Measurements from ENCODE around the gene FARP2. TPM values are rescaled to one million over a fixed set of nuclear protein-coding genes. Genes with fewer than 3 reads are reported as not detected.
A peak's percentile ranks its signal among the peaks of the same experiment; 100 is the strongest.

The FARP2 gene
- total and polyA plus RNA-seq, 2 of the 13 experiments (the other 11 are each of a cell fraction or from before 2014, with no cell fraction given), result 28.0 to 45.4 TPM

DNA sequence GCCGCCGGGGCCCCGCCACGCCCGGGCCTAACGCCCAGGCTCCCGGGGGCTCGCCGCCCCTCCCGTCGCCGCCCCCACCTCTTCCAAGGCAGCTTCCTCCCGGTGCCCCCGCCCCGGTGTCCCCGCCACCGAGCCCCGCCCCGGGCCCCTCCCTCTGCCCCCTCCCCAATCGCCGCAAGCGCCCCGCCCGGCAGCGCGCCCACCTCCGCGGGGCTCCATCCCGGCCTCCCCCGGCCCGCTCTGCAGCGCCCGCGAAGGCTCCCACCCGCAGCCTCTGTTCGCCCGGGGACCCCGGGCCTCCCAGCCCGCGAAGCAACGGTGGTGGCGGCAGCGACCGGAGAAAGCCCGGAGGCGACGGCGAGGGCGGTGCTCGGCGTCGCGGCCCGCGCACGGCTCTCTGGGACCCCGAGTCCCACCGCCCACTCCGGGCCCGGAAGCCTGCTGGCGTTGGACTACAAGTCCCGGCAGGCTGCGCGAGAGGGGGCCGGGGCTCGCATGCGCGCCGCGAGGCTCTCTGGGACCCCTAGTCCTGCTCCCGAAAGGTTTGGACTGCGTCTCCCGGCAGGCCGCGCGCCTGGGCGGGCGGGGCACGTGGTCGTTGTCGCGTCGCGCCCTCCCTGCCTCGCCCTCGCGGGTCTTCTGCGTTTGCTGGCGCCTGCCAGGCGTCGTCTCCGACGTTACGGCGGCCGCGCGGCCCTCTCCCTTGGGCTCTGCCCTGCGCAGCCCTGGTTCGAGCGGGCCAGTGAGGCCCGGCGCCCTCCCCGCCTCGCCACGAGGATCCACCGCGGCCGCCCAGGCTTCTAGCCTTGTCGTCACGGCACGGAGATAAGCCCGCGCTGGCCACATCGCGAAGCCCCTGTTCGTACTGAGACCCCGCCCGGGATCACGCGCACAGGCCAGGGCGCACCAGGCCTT is 152.4 kb downstream of the FARP2 start, which contains the start of gene STK25 (continued):
- TF ChIP-seq ARID4A (CRISPR knock-in tag; IDR thresholded peaks at IDR 0.05; ENCODE audit: borderline replicate concordance), result peak; percentile 74
- peak; percentile 100 for TF ChIP-seq RNF2 (conservative IDR thresholded peaks at IDR 0.05; ENCODE audit: low read depth)
- peak; percentile 70; the same call in 1 of the 2 replicates for TF ChIP-seq ZNF672 (CRISPR knock-in tag; IDR thresholded peaks at IDR 0.05)
- no peak; the same call in 1 of the 2 replicates for TF ChIP-seq RAD51 (IDR thresholded peaks at IDR 0.05; ENCODE audit: borderline replicate concordance)
- TF ChIP-seq, protein P1, sequence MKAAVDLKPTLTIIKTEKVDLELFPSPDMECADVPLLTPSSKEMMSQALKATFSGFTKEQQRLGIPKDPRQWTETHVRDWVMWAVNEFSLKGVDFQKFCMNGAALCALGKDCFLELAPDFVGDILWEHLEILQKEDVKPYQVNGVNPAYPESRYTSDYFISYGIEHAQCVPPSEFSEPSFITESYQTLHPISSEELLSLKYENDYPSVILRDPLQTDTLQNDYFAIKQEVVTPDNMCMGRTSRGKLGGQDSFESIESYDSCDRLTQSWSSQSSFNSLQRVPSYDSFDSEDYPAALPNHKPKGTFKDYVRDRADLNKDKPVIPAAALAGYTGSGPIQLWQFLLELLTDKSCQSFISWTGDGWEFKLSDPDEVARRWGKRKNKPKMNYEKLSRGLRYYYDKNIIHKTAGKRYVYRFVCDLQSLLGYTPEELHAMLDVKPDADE (CRISPR knock-in tag; IDR thresholded peaks at IDR 0.05), result peak; percentile 87
- TF ChIP-seq XBP1 (CRISPR knock-in tag; IDR thresholded peaks at IDR 0.05), result no peak; the same call in 1 of the 2 replicates
- TF ChIP-seq, protein P2, sequence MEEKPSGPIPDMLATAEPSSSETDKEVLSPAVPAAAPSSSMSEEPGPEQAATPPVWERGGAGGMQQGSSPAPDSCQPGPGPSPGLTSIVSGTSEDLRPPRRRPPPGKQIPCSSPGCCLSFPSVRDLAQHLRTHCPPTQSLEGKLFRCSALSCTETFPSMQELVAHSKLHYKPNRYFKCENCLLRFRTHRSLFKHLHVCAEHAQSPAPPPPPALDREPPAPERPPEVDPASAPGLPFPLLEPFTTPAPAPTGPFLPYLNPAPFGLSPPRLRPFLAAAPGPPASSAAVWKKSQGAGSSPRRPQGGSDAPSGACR (CRISPR knock-in tag; IDR thresholded peaks at IDR 0.05), result peak; percentile 96
- TF ChIP-seq MTA1 (CRISPR knock-in tag; IDR thresholded peaks at IDR 0.05; ENCODE audit: borderline replicate concordance), result peak; percentile 96; the same call in 1 of the 2 replicates
- TF ChIP-seq ZNF879 (CRISPR knock-in tag; IDR thresholded peaks at IDR 0.05), result peak; percentile 99
- peak; percentile 89; the same call in 1 of the 2 replicates for TF ChIP-seq DMAP1 (CRISPR knock-in tag; IDR thresholded peaks at IDR 0.05)
- peak; percentile 99 for TF ChIP-seq ZNF275 (CRISPR knock-in tag; IDR thresholded peaks at IDR 0.05; ENCODE audit: borderline replicate concordance)
- TF ChIP-seq, protein P3, sequence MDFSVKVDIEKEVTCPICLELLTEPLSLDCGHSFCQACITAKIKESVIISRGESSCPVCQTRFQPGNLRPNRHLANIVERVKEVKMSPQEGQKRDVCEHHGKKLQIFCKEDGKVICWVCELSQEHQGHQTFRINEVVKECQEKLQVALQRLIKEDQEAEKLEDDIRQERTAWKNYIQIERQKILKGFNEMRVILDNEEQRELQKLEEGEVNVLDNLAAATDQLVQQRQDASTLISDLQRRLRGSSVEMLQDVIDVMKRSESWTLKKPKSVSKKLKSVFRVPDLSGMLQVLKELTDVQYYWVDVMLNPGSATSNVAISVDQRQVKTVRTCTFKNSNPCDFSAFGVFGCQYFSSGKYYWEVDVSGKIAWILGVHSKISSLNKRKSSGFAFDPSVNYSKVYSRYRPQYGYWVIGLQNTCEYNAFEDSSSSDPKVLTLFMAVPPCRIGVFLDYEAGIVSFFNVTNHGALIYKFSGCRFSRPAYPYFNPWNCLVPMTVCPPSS (IDR thresholded peaks at IDR 0.05), result no peak
- TF ChIP-seq, protein P4, sequence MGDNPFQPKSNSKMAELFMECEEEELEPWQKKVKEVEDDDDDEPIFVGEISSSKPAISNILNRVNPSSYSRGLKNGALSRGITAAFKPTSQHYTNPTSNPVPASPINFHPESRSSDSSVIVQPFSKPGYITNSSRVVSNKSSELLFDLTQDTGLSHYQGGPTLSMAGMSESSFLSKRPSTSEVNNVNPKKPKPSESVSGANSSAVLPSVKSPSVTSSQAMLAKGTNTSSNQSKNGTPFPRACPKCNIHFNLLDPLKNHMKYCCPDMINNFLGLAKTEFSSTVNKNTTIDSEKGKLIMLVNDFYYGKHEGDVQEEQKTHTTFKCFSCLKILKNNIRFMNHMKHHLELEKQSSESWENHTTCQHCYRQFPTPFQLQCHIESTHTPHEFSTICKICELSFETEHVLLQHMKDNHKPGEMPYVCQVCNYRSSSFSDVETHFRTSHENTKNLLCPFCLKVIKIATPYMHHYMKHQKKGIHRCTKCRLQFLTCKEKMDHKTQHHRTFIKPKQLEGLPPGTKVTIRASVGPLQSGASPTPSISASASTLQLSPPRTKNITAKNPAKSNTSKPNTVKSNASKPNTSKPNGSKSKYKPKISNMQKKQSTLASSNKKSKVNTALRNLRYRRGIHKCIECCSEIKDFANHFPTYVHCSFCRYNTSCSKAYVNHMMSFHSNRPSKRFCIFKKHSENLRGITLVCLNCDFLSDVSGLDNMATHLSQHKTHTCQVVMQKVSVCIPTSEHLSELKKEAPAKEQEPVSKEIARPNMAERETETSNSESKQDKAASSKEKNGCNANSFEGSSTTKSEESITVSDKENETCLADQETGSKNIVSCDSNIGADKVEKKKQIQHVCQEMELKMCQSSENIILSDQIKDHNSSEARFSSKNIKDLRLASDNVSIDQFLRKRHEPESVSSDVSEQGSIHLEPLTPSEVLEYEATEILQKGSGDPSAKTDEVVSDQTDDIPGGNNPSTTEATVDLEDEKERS (CRISPR knock-in tag; IDR thresholded peaks at IDR 0.05), result no peak; the same call in 1 of the 2 replicates
- TF ChIP-seq, protein P5, sequence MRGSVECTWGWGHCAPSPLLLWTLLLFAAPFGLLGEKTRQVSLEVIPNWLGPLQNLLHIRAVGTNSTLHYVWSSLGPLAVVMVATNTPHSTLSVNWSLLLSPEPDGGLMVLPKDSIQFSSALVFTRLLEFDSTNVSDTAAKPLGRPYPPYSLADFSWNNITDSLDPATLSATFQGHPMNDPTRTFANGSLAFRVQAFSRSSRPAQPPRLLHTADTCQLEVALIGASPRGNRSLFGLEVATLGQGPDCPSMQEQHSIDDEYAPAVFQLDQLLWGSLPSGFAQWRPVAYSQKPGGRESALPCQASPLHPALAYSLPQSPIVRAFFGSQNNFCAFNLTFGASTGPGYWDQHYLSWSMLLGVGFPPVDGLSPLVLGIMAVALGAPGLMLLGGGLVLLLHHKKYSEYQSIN (CRISPR knock-in tag; IDR thresholded peaks at IDR 0.05; ENCODE audit: borderline replicate concordance), result no peak

Measured in HepG2 (cell line).